Naive thymus-derived CD8-positive, alpha-beta T cell (primary cell): Measurements from ENCODE around the gene PCBP1. TPM values are rescaled to one million over a fixed set of nuclear protein-coding genes. Genes with fewer than 3 reads are reported as not detected.

Experiments used
- ATAC-seq, 2 donors: fragments of 150-1000 bp; cut with Tn5 transposase in 1 of 2; sonication (Bioruptor Pico), chemical (Tn5 transposase) in 1 of 2; 1 replicate in 1 of 2; 2 replicates in 1 of 2; pipeline ENCODE4 v1.10.0; 2021; ENCODE audit warnings: mild to moderate bottlenecking in 2 of 2, moderate library complexity in 2 of 2
- POLR2A ChIA-PET: fragments of 350-600 bp; sonication (Branson Sonifier 250); formaldehyde crosslinking; loops from one replicate; lab custom pipeline; 2021; ENCODE audit warnings: antibody characterized with exemption; lab: Charles Lee
- DNase-seq, 10 donors: peaks; one replicate each; pipeline versions ENCODE4 v3.0.0 to v3.0.0-alpha.2; 2020 to 2022
- H3K27ac Mint-ChIP-seq, 10 donors: one replicate each; pipeline ENCODE4 v1.8.0; 2020 to 2022; ENCODE audit warnings: mild to moderate bottlenecking in 10 of 10, mixed read lengths in 10 of 10, moderate library complexity in 4 of 10, inconsistent platforms in 1 of 10
- H3K27me3 Mint-ChIP-seq, 5 donors: one replicate each; pipeline ENCODE4 v1.8.0; 2021 to 2022; ENCODE audit warnings: mixed read lengths in 5 of 5
- H3K36me3 Mint-ChIP-seq, 3 donors: one replicate each; pipeline ENCODE4 v1.8.0; 2020 to 2022; ENCODE audit warnings: mixed read lengths in 3 of 3, mild to moderate bottlenecking in 2 of 3, inconsistent platforms in 1 of 3
- H3K4me1 Mint-ChIP-seq, 4 donors: one replicate each; pipeline ENCODE4 v1.8.0; 2021 to 2022; ENCODE audit warnings: mixed read lengths in 4 of 4
- H3K4me3 Mint-ChIP-seq, 10 donors: one replicate each; pipeline ENCODE4 v1.8.0; 2020 to 2022; ENCODE audit warnings: mild to moderate bottlenecking in 10 of 10, mixed read lengths in 10 of 10, moderate library complexity in 6 of 10, inconsistent platforms in 1 of 10
- H3K9me3 Mint-ChIP-seq, 9 donors: one replicate each; pipeline ENCODE4 v1.8.0; 2020 to 2022; ENCODE audit warnings: mixed read lengths in 9 of 9, mild to moderate bottlenecking in 3 of 9, inconsistent platforms in 1 of 9, moderate library complexity in 1 of 9
- polyA plus RNA-seq, 3 donors: library from polyadenylated mRNA; unstranded; fragments of 300-500 nt; fragmentation: Illumina TruSeq; gene quantifications; one replicate each; pipeline ENCODE4 v1.2.3, GENCODE V29; 2021
- total RNA-seq, 8 experiments: library from RNA in 2 of 8; stranded (reverse) in 2 of 8; gene quantifications; one replicate each; pipeline ENCODE4 v1.2.3 and lab custom pipeline; 2021 to 2026

PCBP1 gene
- 100 to 1,000 TPM; 386 to 393 TPM for total RNA-seq
- polyA plus RNA-seq, result 100 to 1,000 TPM; 159 to 218 (median 195) TPM
- 93.5 to 169 (median 115) reads per million in 6 experiments for total RNA-seq (lab: John Stamatoyannopoulos, UW)

DNA sequence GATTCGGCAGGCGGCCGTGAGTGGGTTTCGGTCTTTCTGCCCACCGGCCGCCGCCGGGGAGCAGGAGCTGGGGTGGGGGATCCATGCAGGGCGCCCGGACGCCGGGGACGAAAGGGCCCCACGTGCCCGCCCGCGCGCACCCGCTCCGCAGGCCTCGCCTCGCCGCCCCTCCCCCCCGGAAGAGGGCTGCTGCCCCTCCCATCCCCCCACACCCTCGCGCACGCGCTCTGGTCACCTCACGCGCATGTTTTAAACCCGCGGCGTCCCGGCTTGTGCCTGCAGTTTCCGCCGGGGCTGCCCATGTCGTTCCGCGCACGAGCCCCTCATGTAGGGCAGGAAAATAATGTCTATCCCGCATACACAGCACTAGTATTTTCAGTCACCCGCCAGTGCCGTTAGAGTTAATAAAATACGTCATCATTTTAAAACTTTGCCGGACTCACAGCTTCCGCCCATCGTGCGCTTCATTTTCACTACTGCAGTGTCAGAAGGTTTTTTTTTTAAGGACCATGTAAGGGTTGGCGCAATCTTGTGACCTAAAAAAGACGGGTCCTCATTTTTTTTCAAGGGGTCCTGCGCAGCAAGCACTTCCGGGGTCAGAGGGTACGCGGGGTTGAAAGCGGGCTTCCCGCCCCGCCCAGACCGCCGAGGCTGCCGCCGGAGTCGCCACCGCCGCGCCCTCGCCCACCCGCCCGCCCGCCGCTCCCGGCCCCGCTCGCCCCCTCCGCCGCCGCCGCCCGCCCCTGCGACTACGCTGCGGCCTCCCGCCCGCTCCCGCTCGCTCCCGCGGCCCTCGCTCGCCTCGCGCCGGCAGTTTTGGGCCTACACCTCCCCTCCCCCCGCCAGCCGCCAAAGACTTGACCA lies at the start of gene PCBP1:
PCBP1 (plus strand) TSS at position 640 of the 864 bp plus-strand sequence. CDS start 267 bp downstream, outside the sequence.
- peak within 1 kb of the TSS; percentile 93 to 99 (median 97) for H3K4me3 Mint-ChIP-seq

GRCh38 chr2:70039366-70039765 lies 47.9 kb upstream of the PCBP1 start:
- Mint-ChIP-seq H3K36me3 (peaks cover 0 to 7% (median 2%) of the 10 kb centered on the region in 3 donors), H3K4me3 (no peak overlapping the region), H3K9me3 (no peaks in the 10 kb centered on the region), H3K4me1 (peaks cover 19 to 49% (median 29%) of the 10 kb centered on the region in 4 donors), H3K27ac (no peak overlapping the region), H3K27me3 (no peaks in the 10 kb centered on the region)
- DNase-seq (no peak), ATAC-seq (no peak)
- POLR2A ChIA-PET, result interaction anchor here (0.8 to 1.1 kb wide), 2 partner anchors 24 to 31 kb away, joined by 7 to 8 read pairs; no protein-coding TSS in a partner anchor

More for the DNA sequence above, at the start of gene PCBP1:
- Mint-ChIP-seq H3K9me3 (peaks cover 0 to 4% (median 0%) of the 10 kb centered on the region in 9 donors), H3K27me3 (peaks cover 0 to 4% (median 0%) of the 10 kb centered on the region in 5 donors), H3K4me1 (peaks cover 35 to 71% (median 65%) of the 10 kb centered on the region in 4 donors), H3K27ac (peak within 1 kb of the TSS; percentile 100), H3K36me3 (peaks cover 12 to 40% (median 27%) of the 10 kb centered on the region in 3 donors)
- DNase-seq (peak; percentile 89 to 99 (median 98)), ATAC-seq (peak; percentile 36 to 61)
- POLR2A ChIA-PET, result interaction anchor here (0.6 to 21.0 kb wide), 24 partner anchors 8 to 1044 kb away, joined by 3 to 1727 read pairs (median 6); partner anchors contain the start of genes C2orf42, FAM136A, MPHOSPH10 and MXD1

DNA sequence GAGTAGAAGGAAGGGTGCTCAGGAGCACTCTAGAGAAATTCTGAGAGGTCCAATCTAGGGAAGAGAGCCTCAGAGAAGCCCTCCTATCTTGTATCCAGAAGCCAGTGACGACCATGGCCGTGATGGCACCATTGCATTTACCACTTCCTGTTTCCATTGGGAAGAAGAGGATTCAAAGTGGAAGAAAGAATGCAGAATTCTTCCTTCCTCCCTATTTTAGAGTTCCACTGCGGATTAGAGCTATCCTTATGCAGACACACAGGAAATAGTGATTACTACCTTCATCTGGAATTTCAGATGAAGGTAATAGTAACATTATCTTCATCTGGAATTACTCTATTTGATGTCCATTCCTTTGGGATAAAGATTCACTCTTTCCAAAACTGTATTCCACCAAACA lies 45.6 kb upstream of the PCBP1 start:
- H3K4me1 Mint-ChIP-seq, result peaks cover 19 to 61% (median 29%) of the 10 kb centered on the region in 4 donors
- POLR2A ChIA-PET, result interaction anchor here (0.7 kb wide), 1 partner anchor 49 kb away, joined by 3 read pairs; no protein-coding TSS in a partner anchor
- ATAC-seq, result no peak
- peak overlapping the region in 3 of 10 donors; percentile 17 to 88 (median 60) for H3K27ac Mint-ChIP-seq
- H3K36me3 Mint-ChIP-seq, result peaks cover 0 to 18% (median 2%) of the 10 kb centered on the region in 3 donors
- no peak overlapping the region for H3K4me3 Mint-ChIP-seq
- no peaks in the 10 kb centered on the region for H3K9me3 Mint-ChIP-seq
- H3K27me3 Mint-ChIP-seq, result no peaks in the 10 kb centered on the region
- no peak for DNase-seq

GRCh38 chr2:70042246-70042645 lies 45.0 kb upstream of the PCBP1 start:
- H3K4me1 Mint-ChIP-seq, result peaks cover 15 to 61% (median 27%) of the 10 kb centered on the region in 4 donors
- ATAC-seq (no peak), DNase-seq (no peak)
- peaks cover under 1 to 24% (median 6%) of the 10 kb centered on the region in 3 donors for H3K36me3 Mint-ChIP-seq
- POLR2A ChIA-PET, result interaction anchor here (0.6 kb wide), 1 partner anchor 26 kb away, joined by 3 read pairs; no protein-coding TSS in a partner anchor
- H3K9me3 Mint-ChIP-seq, result no peaks in the 10 kb centered on the region
- H3K27me3 Mint-ChIP-seq, result no peaks in the 10 kb centered on the region
- no peak overlapping the region for H3K4me3 Mint-ChIP-seq
- H3K27ac Mint-ChIP-seq, result peak overlapping the region in 8 of 10 donors; percentile 19 to 88 (median 73)

DNA sequence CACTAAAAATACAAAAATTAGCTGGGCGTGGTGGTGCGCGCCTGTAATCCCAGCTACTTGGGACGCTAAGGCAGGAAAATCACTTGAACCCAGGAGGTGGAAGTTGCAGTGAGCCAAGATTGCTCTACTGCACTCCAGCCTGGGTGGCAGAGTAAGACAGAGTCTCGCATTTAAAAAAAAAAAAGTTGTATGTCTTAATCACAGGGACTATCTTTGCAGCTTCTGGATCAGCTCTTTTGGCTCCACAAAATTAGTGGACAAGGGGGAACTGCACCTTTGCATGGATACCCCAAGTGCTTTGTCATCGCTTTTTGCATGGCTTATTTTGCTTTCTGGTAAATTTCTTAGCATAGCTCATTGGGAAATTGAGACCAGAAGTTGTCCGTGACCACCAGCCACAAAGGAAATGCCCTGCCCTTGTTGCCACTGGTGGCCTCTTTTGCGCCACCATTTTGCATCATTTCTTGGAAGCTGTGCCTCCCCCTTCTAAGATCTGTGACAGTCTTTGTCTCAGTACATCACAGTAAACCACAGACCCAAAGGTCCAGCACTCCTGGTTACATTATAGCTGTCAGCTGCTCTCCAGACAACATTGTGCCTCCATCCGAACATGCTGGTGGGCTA lies 43.9 kb upstream of the PCBP1 start:
- POLR2A ChIA-PET, result interaction anchor here (0.6 to 1.6 kb wide), 5 partner anchors 9 to 604 kb away, joined by 3 to 5 read pairs (median 3); no protein-coding TSS in a partner anchor
- H3K36me3 Mint-ChIP-seq, result peaks cover 4 to 31% (median 8%) of the 10 kb centered on the region in 3 donors
- H3K4me1 Mint-ChIP-seq, result peaks cover 14 to 61% (median 27%) of the 10 kb centered on the region in 4 donors
- H3K27me3 Mint-ChIP-seq, result no peaks in the 10 kb centered on the region
- H3K9me3 Mint-ChIP-seq, result no peaks in the 10 kb centered on the region
- ATAC-seq, result peak in 1 of 2 donors; percentile 48
- peak overlapping the region; percentile 7 to 94 (median 71) for H3K27ac Mint-ChIP-seq
- peak overlapping the region in 4 of 10 donors; percentile 6 to 67 (median 29) for H3K4me3 Mint-ChIP-seq
- DNase-seq, result peak in 4 of 10 donors; percentile 3 to 32 (median 14)

DNA sequence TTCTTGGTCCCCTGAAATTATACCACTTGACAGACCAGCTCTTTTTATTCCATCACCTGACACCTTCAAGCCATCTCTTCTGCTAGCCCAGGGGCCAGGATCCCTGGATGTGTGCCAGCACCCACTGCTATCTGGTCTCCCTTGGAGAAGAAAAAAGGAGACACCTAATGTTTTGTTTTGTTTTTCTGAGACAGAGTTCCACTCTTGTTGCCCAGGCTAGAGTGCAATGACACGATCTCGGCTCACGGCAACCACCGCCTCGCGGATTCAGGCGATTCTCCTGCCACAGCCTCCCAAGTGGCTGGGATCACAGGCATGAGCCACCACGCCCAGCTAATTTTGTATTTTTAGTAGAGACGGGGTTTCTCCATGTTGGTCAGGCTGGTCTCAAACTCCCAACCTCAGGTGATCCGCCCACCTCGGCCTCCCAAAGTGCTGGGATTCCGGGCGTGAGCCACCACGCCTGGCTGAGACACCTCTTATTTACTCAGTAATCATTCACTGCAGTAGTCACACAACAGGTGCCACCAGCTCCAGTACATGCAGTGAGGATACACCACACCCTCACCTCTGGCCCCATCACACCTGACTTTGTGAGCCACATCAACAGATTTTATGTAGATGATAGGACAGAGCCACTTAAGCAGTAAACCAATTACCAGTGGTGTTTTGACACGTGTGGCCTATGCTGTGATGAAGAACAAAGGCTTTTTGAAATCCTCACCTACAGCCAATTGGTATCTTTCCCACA lies 42.8 kb upstream of the PCBP1 start:
- ATAC-seq (no peak), DNase-seq (no peak)
- H3K9me3 Mint-ChIP-seq, result no peaks in the 10 kb centered on the region
- H3K27ac Mint-ChIP-seq, result peak overlapping the region in 8 of 10 donors; percentile 7 to 94 (median 80)
- POLR2A ChIA-PET, result interaction anchor here (1.1 to 1.6 kb wide), 2 partner anchors 18 to 41 kb away, joined by 3 to 5 read pairs; no protein-coding TSS in a partner anchor
- H3K36me3 Mint-ChIP-seq, result peaks cover 4 to 39% (median 8%) of the 10 kb centered on the region in 3 donors
- H3K27me3 Mint-ChIP-seq, result no peaks in the 10 kb centered on the region
- H3K4me3 Mint-ChIP-seq, result peak overlapping the region in 2 of 10 donors; percentile 22 to 42
- peaks cover 12 to 61% (median 27%) of the 10 kb centered on the region in 4 donors for H3K4me1 Mint-ChIP-seq

DNA sequence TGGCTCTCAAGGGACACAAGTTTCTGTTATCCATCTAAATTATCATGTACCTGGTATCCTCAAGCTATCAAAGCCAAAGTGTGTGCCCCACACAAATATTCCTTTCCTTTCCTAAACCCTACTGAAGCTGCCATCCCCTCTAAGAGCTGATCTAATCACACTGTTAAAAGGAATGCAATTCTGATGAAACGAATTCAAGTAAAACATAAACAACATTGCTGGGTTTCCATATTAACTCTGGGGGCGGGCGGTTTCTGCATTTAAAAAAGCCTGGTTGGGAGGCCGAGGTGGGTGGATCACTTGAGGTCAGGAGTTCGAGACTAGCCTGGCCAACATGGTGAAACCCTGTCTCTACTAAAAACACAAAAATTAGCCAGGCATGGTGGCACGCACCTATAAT lies 41.9 kb upstream of the PCBP1 start:
- Mint-ChIP-seq H3K4me3 (no peak overlapping the region), H3K36me3 (peaks cover 4 to 48% (median 10%) of the 10 kb centered on the region in 3 donors), H3K27ac (peak overlapping the region in 2 of 10 donors; percentile 39 to 48), H3K9me3 (no peaks in the 10 kb centered on the region), H3K4me1 (peaks cover 9 to 55% (median 27%) of the 10 kb centered on the region in 4 donors), H3K27me3 (no peaks in the 10 kb centered on the region)
- POLR2A ChIA-PET, result interaction anchor here (0.6 kb wide), 1 partner anchor 13 kb away, joined by 9 read pairs; no protein-coding TSS in a partner anchor
- ATAC-seq (no peak), DNase-seq (no peak)

- DNase-seq, result no peak
- ATAC-seq, result no peak
- POLR2A ChIA-PET, result interaction anchor here (0.6 kb wide), 1 partner anchor 13 kb away, joined by 9 read pairs; no protein-coding TSS in a partner anchor
- H3K36me3 Mint-ChIP-seq, result peaks cover 4 to 52% (median 10%) of the 10 kb centered on the region in 3 donors
- H3K4me1 Mint-ChIP-seq, result peaks cover 9 to 52% (median 27%) of the 10 kb centered on the region in 4 donors
- no peak overlapping the region for H3K4me3 Mint-ChIP-seq
- no peaks in the 10 kb centered on the region for H3K9me3 Mint-ChIP-seq
- H3K27ac Mint-ChIP-seq, result peak overlapping the region in 5 of 10 donors; percentile 11 to 48 (median 39)
- no peaks in the 10 kb centered on the region for H3K27me3 Mint-ChIP-seq
These were observed 41.3 kb upstream of the PCBP1 start for GRCh38 chr2:70045932-70046331.

DNA sequence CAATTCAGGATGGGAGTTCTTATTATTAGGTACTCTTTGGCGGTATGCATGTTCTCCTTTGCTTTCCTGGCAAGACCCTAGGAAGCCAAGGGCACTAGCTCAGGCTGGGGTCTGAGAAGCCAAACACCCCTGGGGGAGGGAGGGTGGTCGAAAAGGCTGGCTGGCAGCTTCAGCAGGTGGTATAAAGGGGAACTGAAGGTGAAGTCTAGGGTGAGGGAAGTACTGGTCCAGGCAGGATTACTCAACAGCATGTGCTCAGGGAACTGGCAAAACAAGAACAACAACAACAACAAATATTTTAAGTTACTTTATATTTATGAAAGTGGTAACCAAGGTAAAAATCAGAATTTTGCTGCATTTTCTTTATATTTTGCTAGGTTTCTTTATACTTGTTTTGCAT lies 40.7 kb upstream of the PCBP1 start:
- Mint-ChIP-seq H3K27ac (peak overlapping the region in 6 of 10 donors; percentile 10 to 69 (median 48)), H3K27me3 (no peaks in the 10 kb centered on the region), H3K4me1 (peaks cover 9 to 46% (median 26%) of the 10 kb centered on the region in 4 donors), H3K4me3 (no peak overlapping the region), H3K9me3 (no peaks in the 10 kb centered on the region), H3K36me3 (peaks cover 4 to 57% (median 16%) of the 10 kb centered on the region in 3 donors)
- DNase-seq (no peak), ATAC-seq (no peak)
- POLR2A ChIA-PET, result no interaction called here

DNA sequence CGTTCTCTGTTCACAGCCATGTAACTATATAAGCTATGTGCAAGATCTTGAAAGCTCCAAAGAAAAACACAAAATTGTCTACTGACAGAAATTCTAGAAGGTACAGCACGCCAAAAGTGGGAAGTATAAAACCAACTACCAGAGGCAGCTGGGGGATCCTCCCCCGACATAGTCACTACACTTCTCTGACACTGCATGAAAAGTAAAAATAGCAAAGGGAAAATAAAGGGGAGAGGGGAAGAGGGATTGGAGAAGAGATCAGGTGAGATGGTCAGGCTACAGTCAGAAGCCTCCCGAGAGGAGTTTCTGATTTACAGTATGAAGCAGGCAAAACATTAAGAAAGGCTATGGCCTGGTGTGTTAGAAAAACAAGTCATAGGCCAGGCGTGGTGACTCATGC lies 39.8 kb upstream of the PCBP1 start:
- peaks cover 9 to 39% (median 21%) of the 10 kb centered on the region in 4 donors for H3K4me1 Mint-ChIP-seq
- no peaks in the 10 kb centered on the region for H3K9me3 Mint-ChIP-seq
- DNase-seq (no peak), ATAC-seq (no peak)
- POLR2A ChIA-PET, result interaction anchor here (0.7 kb wide), 1 partner anchor 25 kb away, joined by 6 read pairs; no protein-coding TSS in a partner anchor
- H3K27ac Mint-ChIP-seq, result peak overlapping the region in 6 of 10 donors; percentile 6 to 52 (median 26)
- H3K27me3 Mint-ChIP-seq, result no peaks in the 10 kb centered on the region
- H3K36me3 Mint-ChIP-seq, result peaks cover 4 to 62% (median 13%) of the 10 kb centered on the region in 3 donors
- H3K4me3 Mint-ChIP-seq, result no peak overlapping the region

DNA sequence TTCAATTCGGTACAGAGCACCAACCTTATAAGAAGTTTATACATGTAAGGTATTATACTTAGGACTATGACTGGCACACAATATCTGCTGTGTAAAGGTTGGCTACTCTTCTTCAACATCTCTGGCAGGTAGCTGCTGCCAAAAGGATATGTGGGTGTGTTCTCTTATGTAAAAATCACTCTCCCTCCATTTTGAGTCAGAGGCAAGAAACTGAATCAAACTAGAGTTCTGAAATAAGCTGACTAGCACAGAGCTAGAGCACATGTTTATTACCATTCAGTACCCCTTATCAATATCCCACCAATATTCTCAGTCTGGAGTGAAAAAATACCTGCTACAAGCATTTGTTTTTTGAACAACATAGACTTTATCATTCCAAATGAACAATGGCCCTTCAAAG lies 38.0 kb upstream of the PCBP1 start:
- POLR2A ChIA-PET, result interaction anchor here (0.5 to 0.6 kb wide), 2 partner anchors 14 to 25 kb away, joined by 3 to 4 read pairs; no protein-coding TSS in a partner anchor
- H3K36me3 Mint-ChIP-seq, result peaks cover 4 to 76% (median 13%) of the 10 kb centered on the region in 3 donors

More for the DNA sequence above, 38.0 kb upstream of the PCBP1 start:
- Mint-ChIP-seq H3K4me1 (peaks cover 2 to 21% (median 4%) of the 10 kb centered on the region in 4 donors), H3K27me3 (no peaks in the 10 kb centered on the region), H3K27ac (peak overlapping the region in 4 of 10 donors; percentile 47 to 60 (median 54)), H3K9me3 (no peaks in the 10 kb centered on the region), H3K4me3 (no peak overlapping the region)
- no peak for ATAC-seq
- no peak for DNase-seq
